TTC549 (cell line): ENCODE data around the gene TERF2IP.

Source experiments
- FAIRE-seq: peaks from 2 replicates; lab custom pipeline; 2012; peaks lifted over from hg19 to GRCh38; lab: Jason Lieb, UNC

Gene TERF2IP

DNA sequence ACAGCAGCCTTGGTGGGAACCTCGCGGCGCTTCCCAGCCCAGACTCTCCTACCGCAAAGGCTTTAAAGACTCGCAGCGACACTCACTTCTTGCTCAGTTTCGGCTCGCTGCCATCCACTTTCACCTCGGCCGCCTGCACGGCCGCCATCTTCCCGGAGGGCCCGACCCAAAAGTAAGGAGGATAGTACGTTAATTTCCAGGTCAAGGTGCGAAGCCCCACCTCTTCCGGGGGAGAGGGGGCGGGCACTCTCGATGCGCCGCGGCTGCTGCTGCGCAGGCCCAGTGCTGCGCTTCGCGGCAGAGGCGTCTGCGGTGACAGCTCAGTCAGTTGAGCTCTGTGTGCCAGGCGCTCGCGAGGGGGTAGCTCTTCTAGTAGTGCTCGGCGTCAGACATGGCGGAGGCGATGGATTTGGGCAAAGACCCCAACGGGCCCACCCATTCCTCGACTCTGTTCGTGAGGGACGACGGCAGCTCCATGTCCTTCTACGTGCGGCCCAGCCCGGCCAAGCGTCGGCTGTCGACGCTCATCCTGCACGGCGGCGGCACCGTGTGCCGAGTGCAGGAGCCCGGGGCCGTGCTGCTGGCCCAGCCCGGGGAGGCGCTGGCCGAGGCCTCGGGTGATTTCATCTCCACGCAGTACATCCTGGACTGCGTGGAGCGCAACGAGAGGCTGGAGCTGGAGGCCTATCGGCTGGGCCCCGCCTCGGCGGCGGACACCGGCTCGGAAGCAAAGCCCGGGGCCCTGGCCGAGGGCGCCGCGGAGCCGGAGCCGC, at the start of gene TERF2IP, which contains the start of gene KARS1:
Gene TERF2IP (plus strand): TSS at position 282 of the 773 bp plus-strand sequence. CDS start 110 bp downstream, at position 392.
Gene KARS1 (minus strand): TSS at position 174 of the 773 bp plus-strand sequence. CDS start 26 bp downstream, at position 148.
- FAIRE-seq: no peak

- FAIRE-seq: no peak
These were observed 47.9 kb upstream of the TERF2IP start for GRCh38 chr16:75599452-75600277.

DNA sequence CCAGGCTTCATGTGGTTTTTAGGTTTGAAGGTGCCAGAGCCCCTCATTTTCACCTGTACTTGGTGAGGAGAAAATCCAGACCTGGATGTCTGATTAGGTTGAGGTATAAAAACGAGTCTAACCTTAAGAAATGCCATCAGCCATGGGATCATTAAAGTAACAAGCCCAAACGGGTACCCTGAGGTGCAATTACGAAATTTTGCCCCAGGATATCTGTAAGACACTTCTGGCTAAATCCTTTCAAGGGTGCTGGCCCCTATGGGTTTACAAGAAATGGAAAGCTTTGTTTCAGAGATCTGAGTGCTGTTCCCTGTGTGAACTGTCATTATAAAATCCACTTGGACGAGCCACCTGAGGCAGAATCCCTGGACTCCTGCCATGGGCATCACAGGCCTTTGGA, 44.3 kb upstream of the TERF2IP start:
- FAIRE-seq: no peak

- no peak for FAIRE-seq
These were observed 41.1 kb upstream of the TERF2IP start for GRCh38 chr16:75606507-75606906.

GRCh38 chr16:75614066-75614897, 33.3 kb upstream of the TERF2IP start:
- FAIRE-seq: no peak

DNA sequence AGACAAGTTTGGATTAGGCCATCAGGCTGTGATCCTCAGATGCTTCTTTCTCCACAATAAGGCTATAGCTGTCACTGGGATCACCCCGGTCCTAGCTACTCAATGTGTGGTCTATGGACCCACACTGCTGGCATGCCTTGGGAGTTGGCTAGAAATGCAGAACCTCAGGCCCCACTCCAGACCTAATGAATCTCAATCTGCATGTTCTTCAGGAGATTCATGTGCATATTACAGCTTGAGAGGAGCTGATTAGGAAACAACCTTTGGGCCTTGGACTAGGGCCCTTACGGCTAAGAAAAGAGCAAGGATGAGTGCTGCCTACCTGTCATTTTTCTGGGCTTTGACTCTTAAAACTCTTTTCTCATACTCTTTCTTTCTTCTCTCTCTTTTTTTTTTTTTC, 32.0 kb upstream of the TERF2IP start:
- FAIRE-seq: no peak

- FAIRE-seq: no peak
These were observed 31.0 kb upstream of the TERF2IP start for GRCh38 chr16:75616521-75617010.

DNA sequence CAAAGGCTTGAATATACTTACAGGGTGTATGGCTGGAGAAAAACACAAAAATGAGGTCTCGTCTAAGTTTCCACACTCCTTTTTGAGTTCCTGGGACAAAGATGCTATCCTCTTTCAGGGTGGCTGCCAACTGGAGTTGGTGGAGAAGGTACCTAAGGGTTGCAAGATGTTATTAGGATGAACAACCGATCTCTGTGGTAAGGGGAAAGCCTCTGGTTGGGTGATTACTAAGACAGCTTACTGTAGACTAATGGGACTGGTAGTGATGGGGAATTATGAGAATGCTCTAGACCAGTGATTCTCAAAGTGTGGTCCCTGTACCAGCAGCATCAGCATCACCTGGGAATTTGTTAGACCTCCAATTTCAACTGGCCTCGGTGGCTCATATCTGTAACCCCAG, 30.5 kb upstream of the TERF2IP start:
- FAIRE-seq: no peak

DNA sequence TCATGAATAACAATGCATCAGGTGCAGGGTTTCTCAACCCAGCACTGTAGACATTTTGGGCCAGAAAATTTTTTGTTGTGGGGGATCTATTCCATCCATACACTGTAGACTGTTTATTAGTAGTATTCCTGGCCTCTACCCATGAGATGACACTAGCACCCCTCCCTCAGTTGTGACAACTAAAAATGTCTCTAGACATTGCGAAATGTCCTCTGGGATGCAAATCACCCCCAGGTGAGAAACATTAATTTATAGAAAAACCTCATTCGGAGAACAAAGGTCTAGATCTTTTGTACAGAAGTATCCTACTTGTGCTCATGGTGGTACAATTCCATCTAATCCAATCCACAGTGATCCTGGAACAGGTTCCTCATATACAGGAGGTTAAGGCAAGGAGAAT, 28.8 kb upstream of the TERF2IP start:
- no peak for FAIRE-seq

DNA sequence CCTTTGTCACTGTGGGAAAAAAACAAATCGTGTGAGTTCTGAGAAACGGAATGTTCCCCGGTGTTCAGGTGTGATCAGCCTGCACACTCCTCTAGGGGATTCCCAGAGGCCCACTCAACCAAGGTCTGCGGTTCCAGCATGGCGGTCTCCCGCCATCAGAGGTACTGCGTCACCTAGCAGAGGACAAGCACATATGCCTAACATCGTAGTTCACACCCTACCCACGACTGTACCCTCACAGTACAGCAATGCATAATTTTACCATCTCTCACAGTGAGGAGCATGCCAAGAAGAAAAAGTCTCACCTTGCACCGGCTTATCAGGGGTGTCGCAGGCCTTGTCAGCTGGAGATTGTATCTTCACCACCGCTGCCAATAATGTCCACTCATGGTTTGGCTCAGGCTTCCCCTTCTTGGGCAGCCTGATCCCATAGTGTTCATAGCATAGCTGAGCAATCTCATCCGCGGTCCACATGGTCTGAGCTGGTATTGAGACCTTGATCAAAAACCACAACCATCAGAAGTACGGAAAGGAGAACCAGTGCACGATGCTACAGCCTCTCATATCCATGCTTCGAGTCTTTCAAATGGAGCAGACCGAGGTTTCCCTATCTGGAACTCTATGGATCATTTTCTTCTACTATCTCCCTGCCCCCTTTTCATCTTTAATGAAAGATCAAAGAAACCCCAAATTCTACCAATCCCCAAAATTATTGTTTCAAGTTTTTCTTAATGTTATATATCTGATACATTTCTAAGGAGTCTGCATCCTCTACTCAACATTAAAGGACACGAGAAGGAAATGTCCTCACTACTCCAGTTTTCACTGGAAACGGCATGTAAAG, 27.0 kb upstream of the TERF2IP start:
- no peak for FAIRE-seq

DNA sequence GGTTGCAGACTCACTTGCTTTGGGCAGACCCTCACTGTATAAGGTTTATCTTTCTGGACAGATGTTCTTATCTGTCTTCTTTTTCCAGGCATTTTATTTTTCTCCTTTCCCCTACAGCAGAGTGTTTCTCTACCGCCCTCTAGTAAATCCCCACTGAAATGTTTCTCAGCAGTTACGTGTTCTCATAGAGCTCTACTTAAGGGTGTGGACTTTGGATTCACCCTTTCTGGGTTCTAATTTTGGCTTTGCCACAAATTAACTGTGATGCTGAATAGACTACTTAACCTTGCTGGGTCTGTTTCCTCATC, 26.4 kb upstream of the TERF2IP start:
- no peak for FAIRE-seq

DNA sequence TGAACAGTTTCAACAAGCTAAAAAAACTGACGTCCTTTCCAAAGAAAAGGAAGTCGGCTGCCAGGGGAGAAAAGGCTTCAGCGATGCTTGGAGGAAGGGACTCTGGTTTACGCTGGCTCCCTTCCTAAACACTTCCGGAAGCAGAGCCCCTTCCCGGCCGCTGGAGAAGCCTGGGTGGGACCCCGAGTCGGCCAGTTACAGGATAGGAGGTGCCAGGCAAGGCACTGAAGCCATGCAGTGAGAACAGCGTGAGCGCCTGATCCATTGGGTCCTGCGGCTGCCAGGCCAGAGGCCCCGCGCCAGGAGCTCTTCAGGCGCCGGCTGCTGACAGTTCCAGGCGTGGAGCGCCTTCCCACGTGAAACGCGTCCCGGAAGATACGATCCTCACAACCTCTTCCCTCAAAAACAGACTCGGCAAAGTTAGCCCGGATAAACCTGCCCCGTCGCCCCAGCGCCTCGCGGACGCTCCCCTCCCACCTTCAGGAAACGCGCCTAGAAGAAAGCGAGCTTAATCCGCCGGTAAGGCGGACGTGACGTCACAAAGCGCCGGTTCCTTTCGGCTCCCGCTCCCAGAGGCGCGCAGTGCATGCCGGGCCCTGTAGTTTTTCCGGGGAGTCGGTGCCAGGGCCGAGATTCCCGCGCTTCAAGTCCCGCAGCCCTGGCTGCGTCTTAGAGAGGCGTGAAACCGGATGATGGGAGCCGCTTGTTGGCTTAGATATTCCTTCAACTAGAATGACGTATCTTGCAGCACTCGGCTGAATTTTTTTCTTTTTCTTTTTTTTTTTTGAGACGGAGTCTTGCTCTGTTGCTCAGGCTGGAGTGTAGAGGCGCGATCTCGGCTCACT, 24.6 kb upstream of the TERF2IP start, which contains the start of gene ADAT1:
Gene ADAT1 (minus strand): TSS at position 521 of the 845 bp plus-strand sequence. CDS start 2,482 bp downstream, outside the sequence.
- FAIRE-seq: peak; percentile 34

DNA sequence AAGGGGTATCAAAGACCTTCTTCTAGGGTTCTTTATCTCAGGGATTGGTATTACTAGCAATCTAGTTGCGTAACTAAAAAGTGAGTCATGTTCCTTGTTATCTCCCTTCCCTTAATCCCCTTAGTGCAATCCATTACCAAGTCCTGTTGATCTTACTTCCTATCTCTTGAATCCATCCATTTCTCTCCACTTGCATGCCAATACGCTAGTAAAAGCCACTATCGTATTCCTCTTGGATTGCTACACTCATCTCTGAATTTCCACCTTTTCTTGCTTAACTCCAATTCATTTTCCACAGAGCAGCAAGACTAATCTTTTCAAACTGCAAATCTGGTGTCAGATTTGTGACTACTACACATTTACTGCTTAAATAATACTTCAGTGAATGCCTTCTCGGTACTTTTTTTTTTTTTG, 22.6 kb upstream of the TERF2IP start:
- no peak for FAIRE-seq

DNA sequence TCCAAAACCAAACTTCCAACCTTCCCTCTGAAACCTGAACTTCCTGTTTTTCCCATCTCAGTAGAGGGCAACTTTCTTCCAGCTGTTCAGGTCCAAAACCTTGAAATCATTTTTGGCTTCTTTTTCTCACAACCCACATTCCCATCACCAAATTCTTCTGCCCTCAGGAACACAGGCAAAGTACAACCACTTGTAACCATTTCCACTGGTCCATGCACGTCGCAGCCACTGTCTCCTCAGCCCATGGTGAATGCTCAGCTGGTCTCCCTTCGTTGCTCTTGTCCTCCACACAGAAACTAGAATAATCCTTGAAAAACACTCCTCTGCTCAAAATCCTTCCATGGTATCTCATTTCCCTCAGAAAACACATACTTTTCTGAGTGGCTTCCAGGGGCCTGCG, 20.8 kb upstream of the TERF2IP start:
- no peak for FAIRE-seq

DNA sequence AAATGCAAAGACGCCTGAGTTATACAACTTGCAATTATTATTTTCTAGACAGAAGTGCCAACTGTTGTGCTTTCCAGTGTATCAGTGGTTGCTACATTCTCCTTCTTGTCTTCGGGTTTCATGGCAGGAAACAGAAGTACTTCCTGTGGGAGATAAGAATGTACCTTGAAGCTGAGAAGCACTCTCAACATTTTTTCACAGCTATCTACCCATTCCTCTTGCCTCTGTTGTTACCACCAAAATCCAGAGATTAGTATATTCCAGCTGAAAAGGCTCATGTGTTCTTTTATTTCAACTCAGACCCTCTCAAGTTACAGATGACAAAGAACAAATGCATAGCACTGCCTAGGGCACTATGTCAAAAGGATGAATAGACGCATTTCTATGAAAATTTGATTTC, 19.7 kb upstream of the TERF2IP start:
- no peak for FAIRE-seq

DNA sequence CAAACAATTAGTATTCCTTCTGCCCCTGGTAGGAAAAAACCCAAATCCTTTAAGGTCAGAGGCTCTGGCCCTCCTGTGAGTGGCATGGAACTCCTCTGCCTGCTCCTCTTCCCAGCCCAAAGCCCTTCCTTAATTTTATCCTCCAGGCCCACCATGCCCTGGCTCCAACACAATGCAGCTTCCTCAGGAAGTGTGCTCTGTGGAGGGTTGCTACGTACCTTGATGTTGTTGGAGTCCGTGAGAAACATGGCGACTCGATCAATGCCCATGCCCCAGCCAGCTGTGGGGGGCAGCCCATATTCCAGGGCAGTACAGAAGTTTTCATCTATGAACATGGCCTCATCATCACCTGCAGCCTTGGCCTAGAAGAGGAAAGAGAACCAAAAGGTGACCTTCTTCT, 19.2 kb upstream of the TERF2IP start:
- FAIRE-seq: no peak

DNA sequence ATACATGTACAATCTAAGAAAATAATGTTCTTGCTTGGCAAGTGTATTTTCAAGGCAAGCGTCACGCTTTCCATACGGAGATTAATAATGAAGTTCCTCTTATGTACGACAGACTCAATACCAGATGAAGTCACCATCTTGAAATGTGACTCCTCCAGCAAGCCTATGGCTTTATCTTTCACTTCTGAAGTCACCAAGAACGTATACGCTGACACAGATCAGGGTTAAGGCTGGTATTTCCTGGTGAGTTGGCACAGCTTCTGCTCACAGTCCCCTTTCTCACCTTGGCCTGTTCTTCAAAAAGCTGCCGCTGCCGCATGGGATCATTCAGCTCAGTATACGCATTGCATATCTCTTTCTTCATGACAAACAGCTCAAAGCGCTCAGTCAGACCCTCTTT, 18.4 kb upstream of the TERF2IP start:
- no peak for FAIRE-seq

GRCh38 chr16:75630052-75630451, 17.5 kb upstream of the TERF2IP start:
- no peak for FAIRE-seq

GRCh38 chr16:75632857-75633256, 14.7 kb upstream of the TERF2IP start:
- no peak for FAIRE-seq

DNA sequence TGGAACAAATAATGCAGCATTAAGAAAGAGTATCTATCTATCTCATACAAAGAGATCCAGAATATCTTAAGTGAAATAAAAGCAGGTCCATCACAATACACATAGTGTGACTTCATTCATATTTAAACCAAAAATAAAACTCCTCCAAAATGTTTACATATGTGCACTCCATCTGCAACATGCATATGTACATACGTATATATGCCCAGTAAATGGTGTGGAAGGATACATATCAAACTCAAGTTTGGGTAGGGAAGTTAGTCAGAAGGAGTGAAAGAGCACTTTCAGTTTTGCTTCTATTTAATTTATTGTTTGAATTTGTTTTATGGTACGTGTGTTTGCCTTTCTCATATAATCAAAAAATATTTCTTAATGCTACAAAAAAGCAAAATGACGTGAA, 12.5 kb upstream of the TERF2IP start:
- no peak for FAIRE-seq
